Measurements from ENCODE around the gene MIER3.

DNA sequence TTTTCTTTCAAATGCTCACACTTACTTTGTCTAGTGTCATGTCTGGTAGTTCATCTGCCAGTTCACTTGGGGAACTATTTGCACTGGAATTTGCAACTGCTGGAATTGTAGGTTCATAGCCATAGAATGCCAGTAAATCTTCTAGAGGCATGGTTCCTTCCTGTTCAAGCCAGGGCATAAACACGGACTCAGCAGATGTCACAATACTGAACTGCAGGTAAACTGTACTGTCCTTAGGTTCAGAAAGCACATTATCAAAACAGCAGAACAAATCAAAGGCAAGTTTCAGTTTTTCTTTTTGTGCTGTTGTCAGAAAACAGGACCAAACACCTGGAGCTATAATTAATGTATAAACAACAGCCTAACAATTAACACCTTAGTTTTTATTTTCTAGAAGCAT is 13.1 kb downstream of the MIER3 start:
- TF ChIP-seq, protein P1, sequence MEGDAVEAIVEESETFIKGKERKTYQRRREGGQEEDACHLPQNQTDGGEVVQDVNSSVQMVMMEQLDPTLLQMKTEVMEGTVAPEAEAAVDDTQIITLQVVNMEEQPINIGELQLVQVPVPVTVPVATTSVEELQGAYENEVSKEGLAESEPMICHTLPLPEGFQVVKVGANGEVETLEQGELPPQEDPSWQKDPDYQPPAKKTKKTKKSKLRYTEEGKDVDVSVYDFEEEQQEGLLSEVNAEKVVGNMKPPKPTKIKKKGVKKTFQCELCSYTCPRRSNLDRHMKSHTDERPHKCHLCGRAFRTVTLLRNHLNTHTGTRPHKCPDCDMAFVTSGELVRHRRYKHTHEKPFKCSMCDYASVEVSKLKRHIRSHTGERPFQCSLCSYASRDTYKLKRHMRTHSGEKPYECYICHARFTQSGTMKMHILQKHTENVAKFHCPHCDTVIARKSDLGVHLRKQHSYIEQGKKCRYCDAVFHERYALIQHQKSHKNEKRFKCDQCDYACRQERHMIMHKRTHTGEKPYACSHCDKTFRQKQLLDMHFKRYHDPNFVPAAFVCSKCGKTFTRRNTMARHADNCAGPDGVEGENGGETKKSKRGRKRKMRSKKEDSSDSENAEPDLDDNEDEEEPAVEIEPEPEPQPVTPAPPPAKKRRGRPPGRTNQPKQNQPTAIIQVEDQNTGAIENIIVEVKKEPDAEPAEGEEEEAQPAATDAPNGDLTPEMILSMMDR (IDR thresholded peaks at IDR 0.05) = no peak
- no peak for TF ChIP-seq CHD4 (IDR thresholded peaks at IDR 0.05; ENCODE audit: borderline replicate concordance)
- TF ChIP-seq, protein P2, sequence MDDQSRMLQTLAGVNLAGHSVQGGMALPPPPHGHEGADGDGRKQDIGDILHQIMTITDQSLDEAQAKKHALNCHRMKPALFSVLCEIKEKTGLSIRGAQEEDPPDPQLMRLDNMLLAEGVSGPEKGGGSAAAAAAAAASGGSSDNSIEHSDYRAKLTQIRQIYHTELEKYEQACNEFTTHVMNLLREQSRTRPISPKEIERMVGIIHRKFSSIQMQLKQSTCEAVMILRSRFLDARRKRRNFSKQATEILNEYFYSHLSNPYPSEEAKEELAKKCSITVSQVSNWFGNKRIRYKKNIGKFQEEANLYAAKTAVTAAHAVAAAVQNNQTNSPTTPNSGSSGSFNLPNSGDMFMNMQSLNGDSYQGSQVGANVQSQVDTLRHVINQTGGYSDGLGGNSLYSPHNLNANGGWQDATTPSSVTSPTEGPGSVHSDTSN (IDR thresholded peaks at IDR 0.05) = no peak
- TF ChIP-seq SMC3 (IDR thresholded peaks at IDR 0.05) = no peak
- TF ChIP-seq, protein P3, sequence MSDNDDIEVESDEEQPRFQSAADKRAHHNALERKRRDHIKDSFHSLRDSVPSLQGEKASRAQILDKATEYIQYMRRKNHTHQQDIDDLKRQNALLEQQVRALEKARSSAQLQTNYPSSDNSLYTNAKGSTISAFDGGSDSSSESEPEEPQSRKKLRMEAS (IDR thresholded peaks at IDR 0.05) = no peak
- TF ChIP-seq, protein P4, sequence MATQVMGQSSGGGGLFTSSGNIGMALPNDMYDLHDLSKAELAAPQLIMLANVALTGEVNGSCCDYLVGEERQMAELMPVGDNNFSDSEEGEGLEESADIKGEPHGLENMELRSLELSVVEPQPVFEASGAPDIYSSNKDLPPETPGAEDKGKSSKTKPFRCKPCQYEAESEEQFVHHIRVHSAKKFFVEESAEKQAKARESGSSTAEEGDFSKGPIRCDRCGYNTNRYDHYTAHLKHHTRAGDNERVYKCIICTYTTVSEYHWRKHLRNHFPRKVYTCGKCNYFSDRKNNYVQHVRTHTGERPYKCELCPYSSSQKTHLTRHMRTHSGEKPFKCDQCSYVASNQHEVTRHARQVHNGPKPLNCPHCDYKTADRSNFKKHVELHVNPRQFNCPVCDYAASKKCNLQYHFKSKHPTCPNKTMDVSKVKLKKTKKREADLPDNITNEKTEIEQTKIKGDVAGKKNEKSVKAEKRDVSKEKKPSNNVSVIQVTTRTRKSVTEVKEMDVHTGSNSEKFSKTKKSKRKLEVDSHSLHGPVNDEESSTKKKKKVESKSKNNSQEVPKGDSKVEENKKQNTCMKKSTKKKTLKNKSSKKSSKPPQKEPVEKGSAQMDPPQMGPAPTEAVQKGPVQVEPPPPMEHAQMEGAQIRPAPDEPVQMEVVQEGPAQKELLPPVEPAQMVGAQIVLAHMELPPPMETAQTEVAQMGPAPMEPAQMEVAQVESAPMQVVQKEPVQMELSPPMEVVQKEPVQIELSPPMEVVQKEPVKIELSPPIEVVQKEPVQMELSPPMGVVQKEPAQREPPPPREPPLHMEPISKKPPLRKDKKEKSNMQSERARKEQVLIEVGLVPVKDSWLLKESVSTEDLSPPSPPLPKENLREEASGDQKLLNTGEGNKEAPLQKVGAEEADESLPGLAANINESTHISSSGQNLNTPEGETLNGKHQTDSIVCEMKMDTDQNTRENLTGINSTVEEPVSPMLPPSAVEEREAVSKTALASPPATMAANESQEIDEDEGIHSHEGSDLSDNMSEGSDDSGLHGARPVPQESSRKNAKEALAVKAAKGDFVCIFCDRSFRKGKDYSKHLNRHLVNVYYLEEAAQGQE (IDR thresholded peaks at IDR 0.05) = no peak
- no peak for TF ChIP-seq ESRRA (IDR thresholded peaks at IDR 0.05; ENCODE audit: borderline replicate concordance, low read length)

Data from A549 (cell line).